Measurements from ENCODE around the gene ARHGAP9. TPM values are rescaled to one million over a fixed set of nuclear protein-coding genes. Genes with fewer than 3 reads are reported as not detected.
A peak's percentile ranks its signal among the peaks of the same experiment; 100 is the strongest.

The ARHGAP9 gene
- total and polyA plus RNA-seq, 11 donors: 1.7 to 33.4 (median 3.6) TPM

DNA sequence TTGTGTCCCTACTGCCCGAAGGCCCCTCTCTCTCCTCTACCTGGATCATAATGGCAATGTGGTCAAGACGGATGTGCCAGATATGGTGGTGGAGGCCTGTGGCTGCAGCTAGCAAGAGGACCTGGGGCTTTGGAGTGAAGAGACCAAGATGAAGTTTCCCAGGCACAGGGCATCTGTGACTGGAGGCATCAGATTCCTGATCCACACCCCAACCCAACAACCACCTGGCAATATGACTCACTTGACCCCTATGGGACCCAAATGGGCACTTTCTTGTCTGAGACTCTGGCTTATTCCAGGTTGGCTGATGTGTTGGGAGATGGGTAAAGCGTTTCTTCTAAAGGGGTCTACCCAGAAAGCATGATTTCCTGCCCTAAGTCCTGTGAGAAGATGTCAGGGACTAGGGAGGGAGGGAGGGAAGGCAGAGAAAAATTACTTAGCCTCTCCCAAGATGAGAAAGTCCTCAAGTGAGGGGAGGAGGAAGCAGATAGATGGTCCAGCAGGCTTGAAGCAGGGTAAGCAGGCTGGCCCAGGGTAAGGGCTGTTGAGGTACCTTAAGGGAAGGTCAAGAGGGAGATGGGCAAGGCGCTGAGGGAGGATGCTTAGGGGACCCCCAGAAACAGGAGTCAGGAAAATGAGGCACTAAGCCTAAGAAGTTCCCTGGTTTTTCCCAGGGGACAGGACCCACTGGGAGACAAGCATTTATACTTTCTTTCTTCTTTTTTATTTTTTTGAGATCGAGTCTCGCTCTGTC, 22.8 kb downstream of the ARHGAP9 start:
- ATAC-seq: no peak
- Histone ChIP-seq H3K4me1 (peaks cover 0 to 55% (median 26%) of the 10 kb centered on the region in 12 donors), H3K36me3 (no peaks in the 10 kb centered on the region), H3K27ac (no peak overlapping the region), H3K4me3 (no peak overlapping the region), H3K27me3 (peaks cover 0 to 9% (median 0%) of the 10 kb centered on the region in 9 donors), H3K9me3 (no peaks in the 10 kb centered on the region)
- DNase-seq: peak in 1 of 5 donors; percentile 10
- WGBS, 4 donors: 87 to 89% (median 89%) methylated on average over 6 of the region's 6 CpGs
- intact Hi-C loops (cut with DNase I): loop anchor here in 4 of 10 donors (2.0 to 10.0 kb wide), 4 partner anchors 150 to 245 kb away; partner anchors contain the start of gene NXPH4 (in 1 of the 4)
- TF ChIP-seq, protein P1, sequence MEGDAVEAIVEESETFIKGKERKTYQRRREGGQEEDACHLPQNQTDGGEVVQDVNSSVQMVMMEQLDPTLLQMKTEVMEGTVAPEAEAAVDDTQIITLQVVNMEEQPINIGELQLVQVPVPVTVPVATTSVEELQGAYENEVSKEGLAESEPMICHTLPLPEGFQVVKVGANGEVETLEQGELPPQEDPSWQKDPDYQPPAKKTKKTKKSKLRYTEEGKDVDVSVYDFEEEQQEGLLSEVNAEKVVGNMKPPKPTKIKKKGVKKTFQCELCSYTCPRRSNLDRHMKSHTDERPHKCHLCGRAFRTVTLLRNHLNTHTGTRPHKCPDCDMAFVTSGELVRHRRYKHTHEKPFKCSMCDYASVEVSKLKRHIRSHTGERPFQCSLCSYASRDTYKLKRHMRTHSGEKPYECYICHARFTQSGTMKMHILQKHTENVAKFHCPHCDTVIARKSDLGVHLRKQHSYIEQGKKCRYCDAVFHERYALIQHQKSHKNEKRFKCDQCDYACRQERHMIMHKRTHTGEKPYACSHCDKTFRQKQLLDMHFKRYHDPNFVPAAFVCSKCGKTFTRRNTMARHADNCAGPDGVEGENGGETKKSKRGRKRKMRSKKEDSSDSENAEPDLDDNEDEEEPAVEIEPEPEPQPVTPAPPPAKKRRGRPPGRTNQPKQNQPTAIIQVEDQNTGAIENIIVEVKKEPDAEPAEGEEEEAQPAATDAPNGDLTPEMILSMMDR (IDR thresholded peaks at IDR 0.05): no peak

DNA sequence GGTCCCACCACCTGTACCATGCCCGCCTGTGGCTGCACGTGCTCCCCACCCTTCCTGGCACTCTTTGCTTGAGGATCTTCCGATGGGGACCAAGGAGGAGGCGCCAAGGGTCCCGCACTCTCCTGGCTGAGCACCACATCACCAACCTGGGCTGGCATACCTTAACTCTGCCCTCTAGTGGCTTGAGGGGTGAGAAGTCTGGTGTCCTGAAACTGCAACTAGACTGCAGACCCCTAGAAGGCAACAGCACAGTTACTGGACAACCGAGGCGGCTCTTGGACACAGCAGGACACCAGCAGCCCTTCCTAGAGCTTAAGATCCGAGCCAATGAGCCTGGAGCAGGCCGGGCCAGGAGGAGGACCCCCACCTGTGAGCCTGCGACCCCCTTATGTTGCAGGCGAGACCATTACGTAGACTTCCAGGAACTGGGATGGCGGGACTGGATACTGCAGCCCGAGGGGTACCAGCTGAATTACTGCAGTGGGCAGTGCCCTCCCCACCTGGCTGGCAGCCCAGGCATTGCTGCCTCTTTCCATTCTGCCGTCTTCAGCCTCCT, 23.4 kb downstream of the ARHGAP9 start:
- peak overlapping the region in 1 of 12 donors; percentile 9 for H3K27ac ChIP-seq
- intact Hi-C loops (cut with DNase I): loop anchor here in 4 of 10 donors (2.0 to 10.0 kb wide), 4 partner anchors 149 to 244 kb away; partner anchors contain the start of gene NXPH4 (in 1 of the 4)
- no peaks in the 10 kb centered on the region for H3K36me3 ChIP-seq
- WGBS, 4 donors: 39 to 45% (median 41%) methylated on average over 12 to 15 of the region's 15 CpGs
- TF ChIP-seq, protein P1 (IDR thresholded peaks at IDR 0.05): peak; percentile 25 to 59 (median 45)
- no peak for TF ChIP-seq POLR2A (IDR thresholded peaks at IDR 0.05)
- DNase-seq (no peak), ATAC-seq (no peak)
- H3K9me3 ChIP-seq: no peaks in the 10 kb centered on the region
- H3K4me1 ChIP-seq: peaks cover 0 to 53% (median 23%) of the 10 kb centered on the region in 12 donors
- no peak overlapping the region for H3K4me3 ChIP-seq
- H3K27me3 ChIP-seq: peaks cover 0 to 6% (median 0%) of the 10 kb centered on the region in 9 donors

DNA sequence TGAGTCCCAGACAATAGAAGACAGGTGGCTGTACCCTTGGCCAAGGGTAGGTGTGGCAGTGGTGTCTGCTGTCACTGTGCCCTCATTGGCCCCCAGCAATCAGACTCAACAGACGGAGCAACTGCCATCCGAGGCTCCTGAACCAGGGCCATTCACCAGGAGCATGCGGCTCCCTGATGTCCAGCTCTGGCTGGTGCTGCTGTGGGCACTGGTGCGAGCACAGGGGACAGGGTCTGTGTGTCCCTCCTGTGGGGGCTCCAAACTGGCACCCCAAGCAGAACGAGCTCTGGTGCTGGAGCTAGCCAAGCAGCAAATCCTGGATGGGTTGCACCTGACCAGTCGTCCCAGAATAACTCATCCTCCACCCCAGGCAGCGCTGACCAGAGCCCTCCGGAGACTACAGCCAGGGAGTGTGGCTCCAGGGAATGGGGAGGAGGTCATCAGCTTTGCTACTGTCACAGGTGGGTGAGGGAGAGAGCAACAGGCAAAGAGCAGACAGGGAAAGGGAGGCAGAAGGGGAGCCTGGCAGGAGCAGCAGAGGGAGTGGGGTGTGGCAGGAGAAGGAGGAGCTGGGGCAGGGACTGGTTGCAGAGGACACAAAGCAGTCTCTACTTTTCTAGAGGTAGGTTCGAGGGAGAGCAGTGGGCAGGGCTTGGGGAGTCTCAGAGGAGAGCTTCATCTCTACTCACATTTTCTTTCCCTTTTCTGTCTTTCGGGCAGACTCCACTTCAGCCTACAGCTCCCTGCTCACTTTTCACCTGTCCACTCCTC, 24.1 kb downstream of the ARHGAP9 start:
- Histone ChIP-seq H3K4me1 (peaks cover 0 to 47% (median 19%) of the 10 kb centered on the region in 12 donors), H3K36me3 (no peaks in the 10 kb centered on the region), H3K27ac (peak overlapping the region in 1 of 12 donors; percentile 9), H3K9me3 (no peaks in the 10 kb centered on the region), H3K27me3 (no peaks in the 10 kb centered on the region), H3K4me3 (no peak overlapping the region)
- TF ChIP-seq, protein P1 (IDR thresholded peaks at IDR 0.05): no peak
- TF ChIP-seq POLR2A (IDR thresholded peaks at IDR 0.05): no peak
- intact Hi-C loops (cut with DNase I): loop anchor here in 4 of 10 donors (2.0 to 10.0 kb wide), 4 partner anchors 149 to 243 kb away; partner anchors contain the start of gene NXPH4 (in 1 of the 4)
- peak in 1 of 5 donors; percentile 29 for DNase-seq
- 34 to 50% (median 46%) methylated on average over 5 to 10 of the region's 10 CpGs for WGBS, 4 donors
- ATAC-seq: no peak
